Activated naive CD4-positive, alpha-beta T cell treated with anti-CD3 and anti-CD28 coated beads, Interleukin-2, amount 10 ng/mL, durations not matched to agents 7 days and 5 days (primary cell): ENCODE data around the gene CIAO2B.

Experiments used
- CTCF ChIA-PET: fragments of 350-600 bp; sonication (Branson Sonifier 250); formaldehyde crosslinking; loops from one replicate; lab custom pipeline; 2021; ENCODE audit warnings: antibody characterized with exemption; lab: Charles Lee
- DNase-seq: peaks from one replicate; pipeline ENCODE4 v3.0.0-alpha.2; 2020
- H3K27ac Mint-ChIP-seq: one replicate; pipeline ENCODE4 v1.8.0; 2021; ENCODE audit warnings: mild to moderate bottlenecking, moderate library complexity, mixed read lengths
- H3K27me3 Mint-ChIP-seq: one replicate; pipeline ENCODE4 v1.8.0; 2021; ENCODE audit warnings: mild to moderate bottlenecking, mixed read lengths
- H3K36me3 Mint-ChIP-seq: one replicate; pipeline ENCODE4 v1.8.0; 2021; ENCODE audit warnings: mixed read lengths
- H3K4me1 Mint-ChIP-seq: one replicate; pipeline ENCODE4 v1.8.0; 2021; ENCODE audit warnings: mixed read lengths
- H3K4me3 Mint-ChIP-seq: one replicate; pipeline ENCODE4 v1.8.0; 2021; ENCODE audit warnings: mild to moderate bottlenecking, moderate library complexity, mixed read lengths
- H3K9me3 Mint-ChIP-seq: one replicate; pipeline ENCODE4 v1.8.0; 2021; ENCODE audit warnings: mixed read lengths

The CIAO2B gene

DNA sequence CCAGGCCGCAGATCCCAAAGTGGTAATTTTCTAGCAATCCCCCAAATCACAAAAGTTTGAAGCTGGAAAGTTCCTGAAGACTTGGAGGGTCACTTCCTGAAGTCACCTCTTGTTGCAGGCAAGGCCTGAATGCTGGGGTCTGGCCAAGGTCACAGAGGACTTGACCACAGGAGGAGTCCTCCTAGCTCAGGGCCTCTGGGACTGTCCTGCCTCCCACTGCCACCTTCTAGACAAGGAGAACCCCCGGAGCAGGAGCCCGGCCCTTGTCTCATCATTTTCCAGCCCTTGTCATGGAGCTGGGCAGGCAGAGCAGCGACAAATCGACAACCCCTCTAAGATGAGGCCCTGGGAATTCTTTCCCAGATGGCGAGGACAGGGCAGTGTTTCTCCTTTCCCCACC lies 15.8 kb downstream of the CIAO2B start:
- H3K9me3 Mint-ChIP-seq, result no peaks in the 10 kb centered on the region
- peaks cover 83% of the 10 kb centered on the region for H3K27me3 Mint-ChIP-seq
- CTCF ChIA-PET, result interaction anchor here (1.2 to 6.4 kb wide), 5 partner anchors 9 to 28 kb away, joined by 3 to 36 read pairs (median 7); no protein-coding TSS in a partner anchor
- no peak for DNase-seq
- no peak overlapping the region for H3K4me3 Mint-ChIP-seq
- H3K27ac Mint-ChIP-seq, result no peak overlapping the region
- no peaks in the 10 kb centered on the region for H3K4me1 Mint-ChIP-seq
- H3K36me3 Mint-ChIP-seq, result no peaks in the 10 kb centered on the region

DNA sequence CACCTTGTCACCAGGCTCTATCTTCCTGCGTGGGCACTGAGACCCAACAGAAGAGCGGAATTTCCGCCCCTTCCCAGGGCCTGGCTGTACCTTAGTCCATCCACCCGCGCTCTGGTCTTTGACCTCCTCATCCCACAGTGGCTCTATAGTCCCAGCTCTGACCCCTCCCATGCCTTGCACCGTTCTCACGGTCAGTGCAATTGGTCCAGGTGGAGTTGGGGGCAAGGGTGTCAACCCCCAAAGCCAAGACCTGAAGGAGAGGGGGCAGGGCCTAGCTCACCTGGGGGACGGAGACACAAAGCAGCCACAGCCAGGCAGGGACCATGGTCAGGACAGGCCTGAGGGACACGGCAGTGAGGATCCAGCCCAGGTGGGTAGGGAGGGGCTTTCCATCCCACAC lies 16.5 kb downstream of the CIAO2B start:
- no peak overlapping the region for H3K27ac Mint-ChIP-seq
- CTCF ChIA-PET, result interaction anchor here (1.2 to 6.4 kb wide), 3 partner anchors 9 to 27 kb away, joined by 3 to 36 read pairs (median 4); no protein-coding TSS in a partner anchor

DNA sequence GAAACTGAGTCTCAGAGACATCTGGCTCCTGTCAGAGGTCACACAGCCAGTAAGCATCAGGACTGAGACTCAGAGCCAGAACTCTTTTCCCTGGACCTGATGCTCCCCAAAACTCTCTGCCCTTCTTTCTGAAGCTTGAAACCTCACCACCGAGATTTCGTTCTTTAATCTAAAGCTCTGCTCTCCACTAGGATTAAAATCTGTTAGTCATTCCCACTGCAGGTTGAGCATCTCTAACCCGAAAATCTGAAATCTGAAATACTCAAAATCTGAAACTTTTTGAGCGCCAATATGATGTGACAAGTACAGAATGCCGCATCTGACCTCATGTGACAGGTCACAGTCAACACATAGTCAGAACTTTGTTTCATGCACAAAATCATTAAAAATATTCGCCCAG lies 17.7 kb downstream of the CIAO2B start:
- no peak for DNase-seq
- Mint-ChIP-seq H3K4me3 (no peak overlapping the region), H3K36me3 (no peaks in the 10 kb centered on the region), H3K27me3 (peaks cover 73% of the 10 kb centered on the region), H3K9me3 (no peaks in the 10 kb centered on the region), H3K4me1 (no peaks in the 10 kb centered on the region), H3K27ac (no peak overlapping the region)
- CTCF ChIA-PET, result interaction anchor here (1.2 to 6.4 kb wide), 2 partner anchors 12 to 22 kb away, joined by 5 to 36 read pairs; no protein-coding TSS in a partner anchor

More for the DNA sequence above, 16.5 kb downstream of the CIAO2B start:
- H3K9me3 Mint-ChIP-seq, result no peaks in the 10 kb centered on the region
- no peaks in the 10 kb centered on the region for H3K4me1 Mint-ChIP-seq
- no peaks in the 10 kb centered on the region for H3K36me3 Mint-ChIP-seq
- no peak for DNase-seq
- H3K27me3 Mint-ChIP-seq, result peaks cover 77% of the 10 kb centered on the region
- no peak overlapping the region for H3K4me3 Mint-ChIP-seq

DNA sequence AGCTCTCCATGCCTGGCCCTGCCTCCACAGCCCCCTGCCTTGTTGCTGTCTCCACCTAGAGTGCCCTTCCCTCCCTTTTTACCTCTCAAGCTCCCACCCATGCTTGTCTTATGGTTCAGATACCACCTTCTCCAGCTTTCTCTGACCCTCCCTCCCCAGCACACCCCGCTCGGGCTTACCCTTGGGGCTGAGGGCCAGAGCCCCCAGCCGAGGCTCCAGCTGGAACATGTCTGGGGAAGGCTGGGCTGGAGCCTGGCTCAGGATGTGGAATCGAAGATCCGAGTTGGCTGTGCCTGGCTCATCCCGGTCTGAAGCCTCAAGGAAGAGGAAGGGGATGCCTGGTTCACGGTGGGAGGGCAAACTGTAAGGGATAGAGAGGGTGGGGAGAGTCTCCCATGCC lies 19.2 kb downstream of the CIAO2B start:
- Mint-ChIP-seq H3K27ac (no peak overlapping the region), H3K4me3 (no peak overlapping the region), H3K27me3 (peaks cover 69% of the 10 kb centered on the region), H3K4me1 (no peaks in the 10 kb centered on the region), H3K36me3 (no peaks in the 10 kb centered on the region), H3K9me3 (no peaks in the 10 kb centered on the region)
- DNase-seq, result no peak
- CTCF ChIA-PET, result interaction anchor here (6.4 kb wide), 1 partner anchor 20 kb away, joined by 36 read pairs; no protein-coding TSS in a partner anchor

DNA sequence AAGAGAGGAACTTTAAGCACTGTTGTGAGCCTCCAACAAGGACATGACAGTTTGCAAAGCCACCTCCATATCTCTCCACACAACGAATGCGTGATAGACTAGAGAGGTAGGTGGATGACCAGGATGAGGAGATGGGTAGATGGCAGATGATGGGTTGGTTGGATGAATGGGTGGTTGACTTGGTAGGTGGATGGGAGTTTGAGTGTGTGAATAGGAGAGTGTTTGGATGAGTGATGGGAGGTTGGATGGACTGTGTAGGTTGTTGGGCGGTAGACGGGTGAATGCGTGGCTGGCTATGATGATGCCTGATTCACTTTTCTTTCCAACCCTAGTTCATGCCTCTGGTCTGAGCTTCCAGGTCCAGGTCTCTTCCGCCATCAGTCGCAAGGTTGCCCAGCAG lies 19.7 kb downstream of the CIAO2B start:
- CTCF ChIA-PET, result interaction anchor here (1.6 to 6.4 kb wide), 2 partner anchors 9 to 20 kb away, joined by 3 to 36 read pairs; no protein-coding TSS in a partner anchor
- Mint-ChIP-seq H3K4me3 (no peak overlapping the region), H3K9me3 (no peaks in the 10 kb centered on the region)

DNA sequence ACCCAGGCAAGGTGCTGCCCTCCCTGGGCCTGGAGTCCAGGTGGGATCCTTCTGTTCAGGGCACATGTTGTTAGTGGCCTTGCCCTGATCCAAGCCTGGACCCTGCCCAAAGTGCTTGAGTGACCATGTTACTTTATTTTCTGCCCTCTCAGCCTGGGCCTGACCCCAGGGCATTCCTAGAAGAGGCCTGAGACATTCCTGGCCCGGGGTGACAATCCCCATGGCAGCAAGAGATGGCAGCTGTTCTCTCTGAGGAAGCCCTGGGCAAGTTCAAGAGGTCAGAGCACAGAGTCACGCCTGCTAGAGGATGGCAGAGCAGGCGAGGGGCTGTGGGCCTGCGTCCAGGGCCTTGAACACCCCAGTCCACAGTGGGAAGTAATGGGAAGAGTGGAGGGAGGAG lies 20.5 kb downstream of the CIAO2B start:
- H3K4me1 Mint-ChIP-seq, result no peaks in the 10 kb centered on the region
- peaks cover 62% of the 10 kb centered on the region for H3K27me3 Mint-ChIP-seq
- CTCF ChIA-PET, result interaction anchor here (0.9 to 4.0 kb wide), 3 partner anchors 10 to 15 kb away, joined by 3 to 17 read pairs (median 4); no protein-coding TSS in a partner anchor
- no peaks in the 10 kb centered on the region for H3K9me3 Mint-ChIP-seq
- H3K4me3 Mint-ChIP-seq, result no peak overlapping the region
- no peak overlapping the region for H3K27ac Mint-ChIP-seq
- DNase-seq, result no peak
- no peaks in the 10 kb centered on the region for H3K36me3 Mint-ChIP-seq

More for the DNA sequence above, 19.7 kb downstream of the CIAO2B start:
- no peak for DNase-seq
- H3K27me3 Mint-ChIP-seq, result peaks cover 69% of the 10 kb centered on the region
- no peak overlapping the region for H3K27ac Mint-ChIP-seq
- no peaks in the 10 kb centered on the region for H3K36me3 Mint-ChIP-seq
- no peaks in the 10 kb centered on the region for H3K4me1 Mint-ChIP-seq

DNA sequence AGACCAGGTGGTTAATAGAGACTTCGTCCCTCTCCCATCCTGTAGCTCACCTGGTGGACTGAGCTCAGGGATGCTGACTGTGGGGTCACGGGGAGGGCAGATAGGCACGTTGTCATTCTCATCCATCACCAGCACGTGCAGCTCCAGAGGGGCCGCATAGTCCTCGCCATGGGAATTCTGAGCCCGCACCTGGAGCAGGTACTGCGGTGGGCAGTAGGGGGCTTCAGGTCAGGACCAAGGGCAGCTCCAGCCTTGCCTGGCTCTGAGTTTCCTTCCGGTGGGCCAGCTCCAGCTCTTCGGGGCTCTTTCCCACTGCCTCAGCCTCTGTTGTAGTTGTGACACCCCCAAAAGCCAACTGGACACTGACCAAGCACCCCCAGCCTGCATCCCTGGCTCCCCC lies 21.1 kb downstream of the CIAO2B start:
- Mint-ChIP-seq H3K36me3 (no peaks in the 10 kb centered on the region), H3K27me3 (peaks cover 56% of the 10 kb centered on the region), H3K9me3 (no peaks in the 10 kb centered on the region), H3K4me3 (no peak overlapping the region), H3K27ac (no peak overlapping the region), H3K4me1 (no peaks in the 10 kb centered on the region)
- DNase-seq, result no peak
- CTCF ChIA-PET, result interaction anchor here (0.9 to 4.0 kb wide), 5 partner anchors 10 to 18 kb away, joined by 3 to 17 read pairs (median 4); no protein-coding TSS in a partner anchor

DNA sequence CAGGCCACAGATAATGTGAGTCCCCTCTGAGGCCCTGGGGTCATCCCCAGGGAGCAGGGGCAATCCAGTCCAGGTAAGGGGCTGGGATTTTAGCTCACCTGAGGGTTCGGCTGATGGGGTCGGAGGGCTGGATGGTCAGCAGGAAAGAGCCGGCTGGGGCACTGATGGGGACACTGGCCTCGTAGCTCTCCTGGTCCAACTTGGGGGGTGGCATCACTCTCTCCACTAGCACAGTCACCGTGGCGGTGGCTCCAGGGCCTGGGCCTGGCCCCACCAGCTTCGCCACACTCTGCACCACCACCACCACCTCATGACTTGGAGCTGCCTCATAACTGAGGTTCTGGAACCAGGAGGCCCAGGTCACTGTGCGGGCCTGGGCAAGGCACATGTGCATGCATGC lies 22.4 kb downstream of the CIAO2B start:
- H3K4me3 Mint-ChIP-seq, result no peak overlapping the region
- H3K27ac Mint-ChIP-seq, result no peak overlapping the region
- CTCF ChIA-PET, result interaction anchor here (4.0 kb wide), 1 partner anchor 17 kb away, joined by 17 read pairs; no protein-coding TSS in a partner anchor
- no peaks in the 10 kb centered on the region for H3K4me1 Mint-ChIP-seq
- H3K9me3 Mint-ChIP-seq, result no peaks in the 10 kb centered on the region
- no peaks in the 10 kb centered on the region for H3K36me3 Mint-ChIP-seq
- DNase-seq, result no peak
- H3K27me3 Mint-ChIP-seq, result peaks cover 46% of the 10 kb centered on the region

DNA sequence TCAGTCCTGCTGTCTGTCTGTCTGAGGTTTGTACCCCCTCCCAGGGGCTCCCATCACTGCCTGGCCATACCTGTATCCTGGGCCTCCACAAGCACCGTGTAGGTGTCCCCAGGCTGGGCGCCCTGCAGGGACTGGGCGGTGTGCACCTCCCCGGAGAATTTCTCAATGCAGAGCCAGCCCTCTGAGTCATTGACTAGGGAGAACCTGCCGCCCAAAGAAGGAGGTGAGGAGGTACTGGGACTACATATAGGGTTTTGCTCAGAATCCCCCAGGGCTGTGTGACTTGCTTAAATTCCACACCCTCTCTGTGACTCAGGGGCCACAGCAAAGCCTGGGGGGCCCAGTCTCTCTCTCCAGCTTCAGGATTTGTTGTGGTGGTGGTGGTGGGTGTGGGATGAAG lies 23.1 kb downstream of the CIAO2B start:
- DNase-seq, result no peak
- Mint-ChIP-seq H3K36me3 (no peaks in the 10 kb centered on the region), H3K4me3 (no peak overlapping the region), H3K4me1 (peaks cover 7% of the 10 kb centered on the region), H3K27ac (no peak overlapping the region), H3K27me3 (peaks cover 43% of the 10 kb centered on the region), H3K9me3 (no peaks in the 10 kb centered on the region)
- CTCF ChIA-PET, result interaction anchor here (2.1 to 4.0 kb wide), 2 partner anchors 16 to 17 kb away, joined by 10 to 17 read pairs; no protein-coding TSS in a partner anchor

DNA sequence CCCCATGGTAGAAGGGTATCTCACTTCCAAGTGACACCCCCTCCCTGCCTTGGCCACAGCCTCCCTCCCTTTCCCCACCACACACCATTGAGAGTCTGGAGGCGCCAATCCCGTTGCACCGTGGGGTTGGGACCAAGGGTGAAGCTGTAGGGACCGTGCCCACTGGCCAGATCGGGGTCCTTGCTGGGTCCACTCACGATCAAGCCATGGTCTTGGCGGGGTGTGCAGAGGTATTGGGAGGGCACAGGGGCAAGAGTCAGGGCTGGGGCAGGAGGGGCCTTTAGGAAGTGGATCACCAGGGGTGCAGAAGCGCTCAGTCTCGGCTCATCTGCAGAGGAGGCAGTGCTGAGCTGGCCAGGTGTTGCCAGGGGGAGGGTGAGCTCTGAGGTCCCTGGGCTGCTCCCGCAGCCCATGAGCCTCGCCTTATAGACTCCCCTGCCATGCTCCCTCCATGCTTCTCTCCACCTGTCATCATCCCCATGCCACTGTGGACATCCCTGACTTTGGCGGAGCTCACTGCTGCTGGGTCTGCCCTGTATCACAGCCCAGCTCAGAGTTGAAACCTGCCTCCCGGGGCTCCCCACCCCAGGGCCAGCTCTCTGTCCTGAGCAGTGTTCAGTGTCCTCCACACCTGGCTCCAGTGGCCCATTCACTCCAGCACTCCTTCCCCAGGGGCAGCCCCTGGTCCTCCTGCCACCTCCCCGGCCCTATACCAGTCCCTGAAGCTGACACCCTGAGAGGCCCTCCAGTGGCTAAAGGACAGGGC lies 23.8 kb downstream of the CIAO2B start:
- CTCF ChIA-PET, result interaction anchor here (0.9 to 4.0 kb wide), 6 partner anchors 8 to 18 kb away, joined by 3 to 17 read pairs (median 6); partner anchors contain the start of genes CDH16 and RRAD
- Mint-ChIP-seq H3K27me3 (peaks cover 36% of the 10 kb centered on the region), H3K36me3 (no peaks in the 10 kb centered on the region), H3K4me1 (peaks cover 13% of the 10 kb centered on the region), H3K9me3 (no peaks in the 10 kb centered on the region), H3K4me3 (no peak overlapping the region), H3K27ac (no peak overlapping the region)
- DNase-seq, result no peak

DNA sequence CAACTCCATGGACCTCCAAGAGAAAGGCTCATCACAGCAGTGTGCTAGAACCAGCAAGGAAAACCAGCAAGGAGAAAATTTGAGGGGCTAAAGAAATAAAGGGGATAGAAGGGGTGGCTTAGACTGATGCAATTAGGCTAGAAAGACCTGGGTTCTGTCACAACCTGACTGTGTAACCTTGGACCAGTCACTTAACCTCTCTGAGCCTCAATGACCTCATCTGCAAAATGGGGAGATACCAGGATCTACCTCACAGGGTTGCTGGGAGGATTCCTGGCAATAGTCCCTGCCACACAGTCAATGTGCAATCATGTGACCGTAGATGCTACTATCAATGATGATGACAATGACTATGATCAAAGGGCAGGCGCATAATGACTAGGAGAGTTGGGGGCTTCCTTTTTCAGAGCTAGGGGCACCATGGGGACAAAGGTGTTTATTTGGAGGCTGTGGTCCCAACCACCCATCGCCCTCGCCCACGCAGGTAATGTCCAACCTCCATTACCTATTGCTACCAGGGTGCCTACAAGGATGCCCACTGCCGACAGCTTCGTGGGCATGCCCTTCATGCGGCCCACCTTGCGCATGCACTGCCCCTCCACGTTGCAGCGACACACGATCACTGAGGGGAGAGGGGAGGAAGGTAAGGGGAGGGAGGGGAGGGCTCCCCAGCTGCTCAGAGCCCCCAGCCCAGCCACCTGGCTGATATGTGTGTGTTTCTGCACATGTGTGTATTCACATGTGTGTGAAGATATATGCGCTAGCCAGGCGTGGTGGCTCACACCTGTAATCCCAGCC lies 25.2 kb downstream of the CIAO2B start:
- no peak overlapping the region for H3K27ac Mint-ChIP-seq
- H3K27me3 Mint-ChIP-seq, result peaks cover 30% of the 10 kb centered on the region
- H3K4me1 Mint-ChIP-seq, result peaks cover 13% of the 10 kb centered on the region
- no peak overlapping the region for H3K4me3 Mint-ChIP-seq
- no peaks in the 10 kb centered on the region for H3K36me3 Mint-ChIP-seq
- CTCF ChIA-PET, result interaction anchor here (1.4 to 2.1 kb wide), 3 partner anchors 10 to 16 kb away, joined by 6 to 10 read pairs (median 7); partner anchors contain the start of gene CDH16
- no peak for DNase-seq
- H3K9me3 Mint-ChIP-seq, result no peaks in the 10 kb centered on the region

DNA sequence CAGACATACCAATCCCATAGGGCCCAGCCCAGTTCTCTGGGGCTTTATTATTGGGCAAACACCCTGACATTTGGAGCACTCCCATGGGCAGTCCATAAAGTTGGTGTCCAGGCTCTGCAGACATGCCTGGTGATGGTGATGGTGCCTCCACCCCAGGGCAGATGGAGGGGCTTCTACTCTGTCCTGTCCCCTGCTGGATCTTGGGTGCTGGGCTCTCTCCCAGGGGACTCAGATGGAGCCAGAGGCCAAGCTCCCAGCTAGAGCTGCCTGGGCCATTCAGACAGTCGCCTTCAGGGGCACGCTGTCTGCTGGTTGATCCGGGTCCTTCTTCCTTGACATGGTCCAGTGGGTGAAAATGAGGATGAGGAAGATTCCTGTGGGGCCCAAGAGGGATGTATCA lies 26.1 kb downstream of the CIAO2B start:
- no peak for DNase-seq
- CTCF ChIA-PET, result interaction anchor here (1.0 kb wide), 1 partner anchor 11 kb away, joined by 3 read pairs; no protein-coding TSS in a partner anchor
- peaks cover 27% of the 10 kb centered on the region for H3K27me3 Mint-ChIP-seq
- peaks cover 13% of the 10 kb centered on the region for H3K4me1 Mint-ChIP-seq
- H3K9me3 Mint-ChIP-seq, result no peaks in the 10 kb centered on the region
- no peak overlapping the region for H3K4me3 Mint-ChIP-seq
- H3K27ac Mint-ChIP-seq, result no peak overlapping the region
- no peaks in the 10 kb centered on the region for H3K36me3 Mint-ChIP-seq

DNA sequence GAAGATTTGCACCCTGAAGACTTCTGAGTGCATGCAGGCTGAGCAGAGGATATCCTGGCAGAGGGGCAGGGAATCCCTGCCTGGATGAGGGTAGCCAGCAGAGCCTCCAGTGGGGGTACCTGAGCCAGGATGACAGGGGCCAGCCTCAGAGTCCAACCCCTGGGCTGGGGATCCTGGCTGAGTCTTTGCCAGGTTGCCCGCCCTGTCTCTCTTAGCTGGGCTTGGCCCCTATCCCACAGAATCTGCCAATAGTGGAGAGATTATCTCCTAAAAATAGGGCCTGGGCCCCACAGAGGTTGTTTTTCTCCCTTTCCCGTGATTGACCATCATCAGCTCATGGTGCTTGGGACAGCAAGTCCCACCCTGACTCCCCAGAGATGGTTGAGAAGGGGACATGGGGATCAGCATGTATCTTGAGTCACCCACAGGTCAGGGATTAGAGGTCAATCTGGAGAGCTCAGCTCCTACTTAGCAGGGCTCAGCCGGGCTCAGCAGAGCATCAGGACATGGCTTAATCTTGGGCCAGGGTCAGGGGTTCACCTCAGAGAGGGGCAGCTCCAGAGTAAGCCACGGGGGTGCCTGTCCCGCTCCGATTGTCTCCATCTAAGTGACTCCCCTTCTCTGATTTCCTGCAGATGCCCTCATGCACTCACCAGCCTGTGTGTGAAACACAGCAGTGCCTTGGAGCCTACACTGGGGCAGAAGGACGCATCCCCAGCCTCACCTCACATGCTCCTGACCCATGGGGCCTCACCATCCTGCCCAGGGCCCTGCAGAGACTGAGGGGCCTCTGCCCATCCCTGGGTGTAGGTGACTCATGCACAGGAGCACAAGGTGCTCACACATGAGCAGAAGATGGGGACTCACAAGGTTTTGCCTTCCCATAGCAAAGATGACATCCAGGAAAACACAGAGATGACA lies 27.0 kb downstream of the CIAO2B start:
- Mint-ChIP-seq H3K9me3 (no peaks in the 10 kb centered on the region), H3K36me3 (no peaks in the 10 kb centered on the region), H3K4me1 (peaks cover 13% of the 10 kb centered on the region), H3K27me3 (peaks cover 27% of the 10 kb centered on the region), H3K4me3 (no peak overlapping the region), H3K27ac (no peak overlapping the region)
- no peak for DNase-seq
- CTCF ChIA-PET, result interaction anchor here (0.6 to 2.5 kb wide), 5 partner anchors 10 to 376 kb away, joined by 3 to 15 read pairs (median 3); no protein-coding TSS in a partner anchor
